Common myeloid progenitor, CD34-positive (primary cell): ENCODE results near the gene RELT.
A peak's percentile ranks its signal among the peaks of the same experiment; 100 is the strongest.

Source experiments
- CTCF ChIA-PET: fragments of 350-600 bp; sonication (Branson Sonifier 250); formaldehyde crosslinking; loops from one replicate; lab custom pipeline; 2021; ENCODE audit warnings: antibody characterized with exemption; lab: Charles Lee
- POLR2A ChIA-PET: fragments of 350-600 bp; sonication (Branson Sonifier 250); formaldehyde crosslinking; loops from one replicate; lab custom pipeline; 2021; ENCODE audit warnings: antibody characterized with exemption; lab: Charles Lee
- DNase-seq, 3 donors: peaks; one replicate each; pipeline versions ENCODE4 v3.0.0 to v3.0.0-alpha.2; 2013
- H3K27ac ChIP-seq, 2 experiments: 1 replicate in 1 of 2; 2 replicates in 1 of 2; pipeline ENCODE4 v1.7.0; 2013; ENCODE audit warnings: inconsistent platforms in 2 of 2, low read length in 2 of 2, mild to moderate bottlenecking in 2 of 2, low read depth in 1 of 2, moderate library complexity in 1 of 2; ENCODE audit not compliant: severe bottlenecking in 2 of 2, insufficient read depth in 1 of 2, poor library complexity in 1 of 2
- H3K27me3 ChIP-seq, 5 experiments: replicated peaks in 2 of 5; 1 replicate in 3 of 5; 2 replicates in 2 of 5; pipeline versions ENCODE4 v1.6.1 to v1.7.0; 2013; ENCODE audit warnings: low read length in 4 of 5, mild to moderate bottlenecking in 2 of 5, moderate library complexity in 2 of 5, inconsistent platforms in 1 of 5; ENCODE audit not compliant: insufficient read depth in 5 of 5, control insufficient read depth in 4 of 5
- H3K36me3 ChIP-seq, 4 experiments: 1 replicate in 2 of 4; 2 replicates in 2 of 4; pipeline versions ENCODE4 v1.6.1 to v1.7.0; 2013; ENCODE audit warnings: low read length in 3 of 4, control low read depth in 1 of 4, mild to moderate bottlenecking in 1 of 4; ENCODE audit not compliant: control insufficient read depth in 4 of 4, insufficient read depth in 4 of 4
- H3K4me1 ChIP-seq, 4 experiments: 1 replicate in 3 of 4; 2 replicates in 1 of 4; pipeline versions ENCODE4 v1.6.1 to v1.7.1; 2013; ENCODE audit warnings: low read length in 3 of 4, mild to moderate bottlenecking in 3 of 4, control low read depth in 1 of 4, inconsistent platforms in 1 of 4, moderate library complexity in 1 of 4; ENCODE audit not compliant: control insufficient read depth in 4 of 4, insufficient read depth in 4 of 4; ENCODE audit errors: control extremely low read depth in 1 of 4
- H3K4me3 ChIP-seq, 7 experiments: 1 replicate in 4 of 7; 2 replicates in 3 of 7; pipeline versions ENCODE4 v1.5.1 to v1.7.0; 2013; ENCODE audit warnings: mild to moderate bottlenecking in 7 of 7, low read length in 6 of 7, moderate library complexity in 6 of 7, inconsistent platforms in 2 of 7, low read depth in 2 of 7, control low read depth in 1 of 7; ENCODE audit not compliant: insufficient read depth in 4 of 7, control insufficient read depth in 1 of 7; ENCODE audit errors: extremely low read depth in 1 of 7
- H3K9me3 ChIP-seq, 5 experiments: 1 replicate in 4 of 5; 2 replicates in 1 of 5; pipeline versions ENCODE4 v1.6.1 to v1.7.1; 2013; ENCODE audit warnings: low read length in 4 of 5, mild to moderate bottlenecking in 2 of 5, inconsistent platforms in 1 of 5, low read depth in 1 of 5, moderate library complexity in 1 of 5; ENCODE audit not compliant: control insufficient read depth in 4 of 5, insufficient read depth in 2 of 5; ENCODE audit errors: control extremely low read depth in 1 of 5
- WGBS: methylation state at CpG from one replicate; pipeline ENCODE4 v1.1.5; 2013; ENCODE audit not compliant: insufficient coverage; 5-methylcytosine and 5-hydroxymethylcytosine counted together

The RELT gene

DNA sequence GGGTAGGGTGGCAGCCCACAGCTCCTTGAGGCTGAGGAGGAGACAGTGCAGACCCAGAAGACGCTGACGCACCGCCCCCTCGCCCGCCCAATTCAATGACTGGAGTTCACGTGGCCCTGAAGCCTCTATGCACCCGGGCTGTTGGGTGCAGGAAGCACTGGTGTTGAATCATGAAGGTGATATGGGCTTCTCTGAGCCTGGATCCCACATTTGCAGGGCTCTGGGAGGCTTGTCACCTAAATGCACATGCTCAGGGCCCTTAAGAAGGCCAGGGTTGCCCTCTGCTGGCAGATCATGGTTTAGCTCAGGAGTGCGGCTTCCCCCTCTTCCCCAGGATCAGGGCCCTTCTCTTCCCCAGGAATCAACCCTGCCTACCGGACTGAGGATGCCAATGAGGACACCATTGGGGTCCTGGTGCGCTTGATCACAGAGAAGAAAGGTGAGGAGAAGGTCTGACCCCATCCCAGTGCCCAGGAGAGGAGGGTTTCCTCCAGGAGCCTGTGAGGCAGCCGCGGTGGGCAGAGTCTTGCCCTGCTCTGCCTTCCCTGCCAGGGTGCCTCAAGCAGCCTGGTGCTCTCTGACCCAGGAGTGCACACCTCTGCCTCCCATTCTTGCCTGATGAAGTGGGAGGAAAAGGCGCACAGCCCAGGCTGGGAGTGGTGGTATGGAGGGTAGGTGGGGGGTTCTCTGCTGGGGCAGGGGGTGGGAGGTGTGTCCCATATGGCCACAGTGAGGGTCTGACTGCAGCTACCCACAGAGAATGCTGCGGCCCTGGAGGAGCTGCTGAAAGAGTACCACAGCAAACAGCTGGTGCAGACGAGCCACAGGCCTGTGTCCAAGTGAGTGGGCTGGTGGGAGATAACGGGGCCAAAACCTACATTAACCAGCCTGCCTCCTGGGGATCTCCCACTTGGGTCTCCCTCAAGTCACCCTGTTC, 17.5 kb downstream of the RELT start:
- H3K27ac ChIP-seq, result no peak overlapping the region
- no peaks in the 10 kb centered on the region for H3K9me3 ChIP-seq
- H3K4me3 ChIP-seq, result no peak overlapping the region
- ChIA-PET CTCF (interaction anchor here (0.6 to 19.4 kb wide), 20 partner anchors 9 to 267 kb away, joined by 3 to 348 read pairs (median 4); partner anchors contain the start of gene RELT), POLR2A (interaction anchor here (0.6 to 1.5 kb wide), 7 partner anchors 14 to 208 kb away, joined by 3 to 9 read pairs (median 4); partner anchors contain the start of gene RELT)
- H3K36me3 ChIP-seq, result peaks cover 0 to 96% (median 47%) of the 10 kb centered on the region in 4 experiments
- peak; percentile 64 to 84 (median 78) for DNase-seq
- H3K27me3 ChIP-seq, result no peaks in the 10 kb centered on the region
- 84% methylated on average over 12 of the region's 16 CpGs for WGBS
- H3K4me1 ChIP-seq, result peaks cover 0 to 37% (median 22%) of the 10 kb centered on the region in 4 experiments

DNA sequence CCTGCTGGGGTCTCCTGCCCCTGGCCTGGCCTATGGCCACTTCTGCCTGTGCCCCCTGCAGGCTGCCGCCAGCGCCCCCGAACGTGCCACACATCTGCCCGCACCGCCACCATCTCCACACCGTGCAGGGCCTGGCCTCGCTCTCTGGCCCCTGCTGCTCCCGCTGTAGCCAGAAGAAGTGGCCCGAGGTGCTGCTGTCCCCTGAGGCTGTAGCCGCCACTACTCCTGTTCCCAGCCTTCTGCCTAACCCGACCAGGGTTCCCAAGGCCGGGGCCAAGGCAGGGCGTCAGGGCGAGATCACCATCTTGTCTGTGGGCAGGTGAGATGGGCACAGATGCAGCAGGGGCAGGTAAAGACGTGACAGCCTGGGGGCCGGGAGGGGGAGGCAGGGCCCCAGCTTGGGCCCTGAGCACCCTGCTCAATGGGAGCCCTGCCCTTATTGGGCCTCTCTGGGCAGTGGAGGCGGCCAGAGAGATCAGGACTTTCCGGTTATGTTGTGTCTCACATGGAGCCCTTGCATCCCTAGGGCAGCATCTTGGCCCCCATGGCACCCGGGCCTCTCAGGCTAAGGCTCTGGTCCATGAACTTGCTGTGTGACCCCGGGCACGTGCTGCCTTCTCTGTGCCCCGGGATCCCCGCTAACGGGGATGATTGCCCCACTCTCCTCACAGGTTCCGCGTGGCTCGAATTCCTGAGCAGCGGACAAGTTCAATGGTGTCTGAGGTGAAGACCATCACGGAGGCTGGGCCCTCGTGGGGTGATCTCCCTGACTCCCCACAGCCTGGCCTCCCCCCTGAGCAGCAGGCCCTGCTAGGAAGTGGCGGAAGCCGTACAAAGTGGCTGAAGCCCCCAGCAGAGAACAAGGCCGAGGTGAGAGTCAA, 18.5 kb downstream of the RELT start:
- H3K4me1 ChIP-seq, result peaks cover 0 to 34% (median 14%) of the 10 kb centered on the region in 4 experiments
- 98% methylated on average over 20 of the region's 34 CpGs for WGBS
- no peak overlapping the region for H3K4me3 ChIP-seq
- ChIA-PET POLR2A (interaction anchor here (1.5 kb wide), 1 partner anchor 22 kb away, joined by 6 read pairs; no protein-coding TSS in a partner anchor), CTCF (interaction anchor here (1.2 to 19.4 kb wide), 5 partner anchors 10 to 40 kb away, joined by 3 to 348 read pairs (median 5); no protein-coding TSS in a partner anchor)
- DNase-seq, result no peak
- H3K27ac ChIP-seq, result no peak overlapping the region
- no peaks in the 10 kb centered on the region for H3K27me3 ChIP-seq
- H3K36me3 ChIP-seq, result peaks cover 0 to 89% (median 47%) of the 10 kb centered on the region in 4 experiments
- no peaks in the 10 kb centered on the region for H3K9me3 ChIP-seq

DNA sequence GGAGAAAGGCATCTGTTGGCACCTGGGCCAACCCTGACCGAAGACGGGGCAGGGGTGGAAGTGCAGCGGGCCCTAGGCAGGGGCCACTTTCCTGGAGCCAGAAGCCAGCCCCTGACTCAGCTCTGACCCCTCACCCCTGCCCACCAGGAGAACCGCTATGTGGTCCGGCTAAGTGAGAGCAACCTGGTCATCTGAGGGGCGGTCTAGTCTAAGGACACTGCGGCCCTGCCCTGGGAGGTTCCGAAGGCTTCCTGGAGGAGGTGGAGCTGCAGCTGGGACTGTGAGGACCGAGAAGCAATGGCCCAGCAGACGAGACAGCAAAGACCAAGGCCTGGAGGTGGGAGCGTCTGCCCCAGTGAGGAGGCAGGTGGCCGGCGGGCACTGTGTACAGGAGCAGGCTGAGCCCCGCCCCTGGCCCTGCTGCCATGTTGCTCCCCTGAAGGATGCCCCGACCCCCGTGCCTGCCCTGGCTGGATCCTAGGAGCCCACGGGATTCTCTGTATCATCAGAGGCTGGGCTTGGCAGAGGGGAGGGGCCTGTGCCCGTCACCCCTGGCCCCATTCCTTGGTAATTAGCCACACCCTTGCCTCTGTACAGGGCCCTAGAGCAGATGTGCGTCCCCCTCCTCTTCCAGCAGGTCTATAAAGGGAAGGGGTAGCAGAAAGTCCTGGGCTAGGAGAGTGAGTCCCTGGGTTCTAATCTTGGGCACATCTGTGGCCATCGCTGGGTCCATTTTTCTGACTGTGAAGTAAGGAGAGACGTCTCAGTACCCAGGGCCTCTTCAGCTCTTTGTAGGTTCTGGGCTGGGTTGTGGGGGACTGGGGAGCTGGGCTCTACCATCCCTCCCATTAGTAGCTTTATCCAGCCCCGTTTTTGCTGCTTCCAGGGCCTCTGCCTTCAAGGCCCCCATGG, 19.4 kb downstream of the RELT start:
- Histone ChIP-seq H3K9me3 (no peaks in the 10 kb centered on the region), H3K27me3 (no peaks in the 10 kb centered on the region), H3K27ac (no peak overlapping the region), H3K36me3 (peaks cover 0 to 86% (median 45%) of the 10 kb centered on the region in 4 experiments), H3K4me3 (no peak overlapping the region), H3K4me1 (peaks cover 0 to 26% (median 10%) of the 10 kb centered on the region in 4 experiments)
- DNase-seq, result no peak
- CTCF ChIA-PET, result interaction anchor here (0.9 to 19.4 kb wide), 6 partner anchors 7 to 265 kb away, joined by 3 to 348 read pairs (median 5); no protein-coding TSS in a partner anchor
- WGBS, result 95% methylated on average over 20 of the region's 22 CpGs
- POLR2A ChIA-PET, result no interaction called here

DNA sequence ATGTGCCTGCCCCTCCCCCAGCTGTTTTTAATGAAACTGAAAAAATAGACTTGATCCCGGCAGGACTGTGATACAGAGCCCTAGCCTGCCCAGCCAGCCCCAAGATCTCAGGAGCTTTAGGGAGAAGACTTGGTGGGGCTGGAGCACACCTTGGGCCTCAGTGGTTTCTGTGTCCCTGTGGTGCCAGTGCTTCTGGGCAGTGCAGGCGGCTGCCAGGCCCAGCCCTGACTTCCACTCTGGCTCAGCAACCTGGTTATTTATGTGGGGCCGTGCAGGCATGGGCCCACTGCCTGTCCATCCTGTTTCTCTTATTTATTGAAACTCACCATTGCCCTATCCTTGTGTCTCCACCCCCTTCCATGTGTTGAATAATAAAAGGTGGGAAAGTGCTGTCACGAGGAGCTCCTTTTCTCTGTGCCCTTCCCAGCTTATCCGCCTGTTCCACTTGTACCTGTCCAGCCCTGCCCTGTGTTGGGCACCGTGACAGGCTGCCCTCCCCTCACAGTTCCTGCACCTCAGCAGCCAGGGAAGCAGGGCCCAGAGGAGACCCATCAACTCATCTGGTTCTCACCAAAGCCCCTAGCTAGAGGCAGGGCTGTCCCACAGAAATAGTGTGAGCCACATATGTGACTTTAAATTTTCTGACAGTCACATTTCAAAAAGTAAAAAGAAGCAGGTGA, 20.2 kb downstream of the RELT start:
- H3K4me3 ChIP-seq, result no peak overlapping the region
- WGBS, result 97% methylated on average over 5 of the region's 6 CpGs
- H3K27ac ChIP-seq, result no peak overlapping the region
- peaks cover 0 to 82% (median 40%) of the 10 kb centered on the region in 4 experiments for H3K36me3 ChIP-seq
- peaks cover 0 to 26% (median 10%) of the 10 kb centered on the region in 4 experiments for H3K4me1 ChIP-seq
- no peak for DNase-seq
- no peaks in the 10 kb centered on the region for H3K27me3 ChIP-seq
- no peaks in the 10 kb centered on the region for H3K9me3 ChIP-seq
- CTCF ChIA-PET, result interaction anchor here (0.9 to 19.4 kb wide), 7 partner anchors 8 to 266 kb away, joined by 3 to 348 read pairs (median 6); no protein-coding TSS in a partner anchor
- POLR2A ChIA-PET, result interaction anchor here (0.6 kb wide), 1 partner anchor 17 kb away, joined by 3 read pairs; no protein-coding TSS in a partner anchor

DNA sequence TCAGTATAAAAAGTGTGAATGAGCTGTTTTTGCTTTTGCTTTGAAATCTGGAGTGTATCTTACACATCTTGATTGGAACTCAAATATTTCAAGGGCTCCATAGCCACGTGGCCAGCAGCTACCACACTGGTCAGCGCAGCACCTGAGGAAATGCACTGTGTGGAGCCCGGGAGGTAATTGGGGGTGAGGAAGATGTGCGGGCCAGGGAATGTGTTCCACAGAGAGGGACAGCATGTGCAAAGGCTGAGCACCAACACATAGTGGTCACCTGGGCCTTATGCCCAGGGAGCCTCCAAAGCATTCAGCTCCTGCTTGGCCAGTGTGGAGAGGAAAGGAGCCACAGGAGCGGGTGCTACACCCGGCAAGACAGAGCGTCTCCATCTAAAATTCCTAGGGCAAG, 20.8 kb downstream of the RELT start:
- DNase-seq, result no peak
- Histone ChIP-seq H3K27ac (no peak overlapping the region), H3K4me1 (peaks cover 0 to 24% (median 10%) of the 10 kb centered on the region in 4 experiments), H3K27me3 (no peaks in the 10 kb centered on the region), H3K4me3 (no peak overlapping the region), H3K9me3 (no peaks in the 10 kb centered on the region), H3K36me3 (peaks cover 0 to 79% (median 36%) of the 10 kb centered on the region in 4 experiments)
- 97% methylated on average over 5 of the region's 7 CpGs for WGBS
- CTCF ChIA-PET, result interaction anchor here (1.0 to 19.4 kb wide), 6 partner anchors 9 to 266 kb away, joined by 3 to 348 read pairs (median 17); no protein-coding TSS in a partner anchor
- POLR2A ChIA-PET, result interaction anchor here (0.6 kb wide), 1 partner anchor 18 kb away, joined by 3 read pairs; no protein-coding TSS in a partner anchor
